HEK293 (cell line): Measurements from ENCODE around the gene CCR3.

ENCODE experiments used
- CTCF ChIP-seq: fragments of 450-650 bp; formaldehyde crosslinking; IDR thresholded peaks from 2 replicates; pipeline ENCODE4 v1.5.1; 2016; ENCODE audit warnings: missing biosample characterization, missing genetic modification characterization
- ZBTB49 ChIP-seq: fragments of 450-650 bp; formaldehyde crosslinking; IDR thresholded peaks from 2 replicates; pipeline ENCODE4 v1.5.1; 2016; ENCODE audit warnings: missing biosample characterization, missing genetic modification characterization, low read depth
- ZNF114 ChIP-seq: fragments of 450-650 bp; formaldehyde crosslinking; IDR thresholded peaks from 2 replicates; pipeline ENCODE4 v1.5.0; 2017; ENCODE audit warnings: missing biosample characterization, missing genetic modification characterization
- ZNF311 ChIP-seq: fragments of 450-650 bp; formaldehyde crosslinking; IDR thresholded peaks from 2 replicates; pipeline ENCODE4 v1.5.1; 2017; ENCODE audit warnings: missing biosample characterization, missing genetic modification characterization, borderline replicate concordance
- ZNF398 ChIP-seq: fragments of 450-650 bp; formaldehyde crosslinking; IDR thresholded peaks from 2 replicates; pipeline ENCODE4 v1.5.1; 2017; ENCODE audit warnings: missing biosample characterization, missing genetic modification characterization
- ZNF76 ChIP-seq: fragments of 450-650 bp; formaldehyde crosslinking; IDR thresholded peaks from 2 replicates; pipeline ENCODE4; 2016; ENCODE audit warnings: low read depth, missing biosample characterization, missing genetic modification characterization, borderline replicate concordance

- TF ChIP-seq ZNF311 (no peak), ZNF114 (tag by site-specific recombination) (no peak), CTCF (tag by site-specific recombination) (no peak), ZNF76 (tag by site-specific recombination) (no peak), ZBTB49 (no peak), ZNF398 (no peak)
Measured at GRCh38 chr3:46221391-46221790, 20.9 kb upstream of the CCR3 start.
